Upper lobe of left lung (tissue), 6 donors: ENCODE results near the gene BNC1. TPM values are rescaled to one million over a fixed set of nuclear protein-coding genes. Genes with fewer than 3 reads are reported as not detected.

Source experiments
- ATAC-seq, 2 donors: fragments of 200-7000 bp; cut with Tn5 transposase; one replicate each; pipeline ENCODE4 v1.9.1; 2022; ENCODE audit warnings: mild to moderate bottlenecking in 2 of 2, moderate library complexity in 2 of 2; ENCODE audit not compliant: low FRiP score in 2 of 2
- DNase-seq, 2 donors: peaks; one replicate each; pipeline ENCODE4 v3.0.0-alpha.2; 2019 to 2020
- H3K27ac ChIP-seq, 4 donors: fragments of 200-600 bp; sonication (generic); one replicate each; pipeline ENCODE4 v1.5.1; 2016 to 2019
- H3K27me3 ChIP-seq, 4 donors: fragments of 200-600 bp; sonication (generic); one replicate each; pipeline ENCODE4 v1.5.1; 2017 to 2019
- H3K36me3 ChIP-seq, 4 donors: fragments of 200-600 bp; sonication (generic); one replicate each; pipeline ENCODE4 v1.5.1; 2016 to 2019
- H3K4me1 ChIP-seq, 4 donors: fragments of 200-600 bp; sonication (generic); one replicate each; pipeline ENCODE4 v1.5.1; 2018 to 2019
- H3K4me3 ChIP-seq, 4 donors: fragments of 200-600 bp; sonication (generic); one replicate each; pipeline ENCODE4 v1.5.1; 2017 to 2019; ENCODE audit warnings: mild to moderate bottlenecking in 2 of 4, moderate library complexity in 1 of 4
- H3K9me3 ChIP-seq, 4 donors: fragments of 200-600 bp; sonication (generic); one replicate each; pipeline ENCODE4 v1.5.1; 2018 to 2019
- CTCF ChIP-seq, 6 experiments: fragments of 450-650 bp in 4 of 6; fragments of 200-600 bp in 2 of 6; sonication (generic) in 2 of 6; IDR thresholded peaks; one replicate each; pipeline ENCODE4 v1.5.1; 2016 to 2019; ENCODE audit warnings: antibody characterized with exemption in 6 of 6
- EP300 ChIP-seq, 4 donors: sonication (generic); formaldehyde crosslinking; IDR thresholded peaks; one replicate each; pipeline ENCODE4 v1.5.1; 2017; ENCODE audit warnings: antibody characterized with exemption in 4 of 4, control low read depth in 2 of 4
- POLR2A ChIP-seq, 4 donors: fragments of 450-650 bp; IDR thresholded peaks; one replicate each; pipeline ENCODE4 v1.5.1; 2016 to 2017; ENCODE audit warnings: antibody characterized with exemption in 4 of 4, mild to moderate bottlenecking in 2 of 4
- POLR2AphosphoS5 ChIP-seq, 2 donors: sonication (generic); formaldehyde crosslinking; IDR thresholded peaks; one replicate each; pipeline ENCODE4 v1.5.1; 2017; ENCODE audit warnings: antibody characterized with exemption in 2 of 2
- WGBS, 2 donors: methylation state at CpG; one replicate each; pipeline ENCODE4 v1.1.5; 2017 to 2018; 5-methylcytosine and 5-hydroxymethylcytosine counted together
- total RNA-seq, 6 donors: library from RNA; depleted of rRNA in 4 of 6; stranded (reverse); fragments of >200 nt in 4 of 6; gene quantifications; one replicate each; pipeline versions ENCODE4 v1.1.0 to v1.2.1, GENCODE V29; 2016 to 2021
- donor health status: DM: no; HTN: no; CAD: no; lungs with moderate emphysema.
- donor health status: DM: no; HTN: yes; CAD: no; lungs with severe emphysema.

BNC1 gene
- total RNA-seq, 6 donors from 2014 or later: 0.07 to 0.31 (median 0.15) TPM; not detected in 3

- TF ChIP-seq POLR2A (IDR thresholded peaks at IDR 0.05) (no peak), POLR2AphosphoS5 (IDR thresholded peaks at IDR 0.05) (peak in 1 of 2 donors; percentile 6)
- H3K9me3 ChIP-seq: no peaks in the 10 kb centered on the region
- ATAC-seq: peak in 1 of 2 donors; percentile 67
- no peaks in the 10 kb centered on the region for H3K36me3 ChIP-seq
- H3K4me1 ChIP-seq: peaks cover 8 to 19% (median 12%) of the 10 kb centered on the region in 4 donors
- peak within 1 kb of the TSS; percentile 84 to 95 (median 90) for H3K27ac ChIP-seq
- H3K4me3 ChIP-seq: peak within 1 kb of the TSS; percentile 62 to 94 (median 76)
- no peaks in the 10 kb centered on the region for H3K27me3 ChIP-seq
- DNase-seq: peak; percentile 32 to 91
- 1% methylated on average over 52 to 63 of the region's 94 CpGs for WGBS, 2 donors
These were observed 76.7 kb downstream of the BNC1 start, which contains the start of gene HDGFL3 for GRCh38 chr15:83207660-83208366. HDGFL3 (minus strand) TSS chr15:83207823; CDS start chr15:83207414, 409 bp downstream.

GRCh38 chr15:83207009-83207659 lies 77.3 kb downstream of the BNC1 start:
- H3K9me3 ChIP-seq: no peaks in the 10 kb centered on the region
- TF ChIP-seq POLR2AphosphoS5 (IDR thresholded peaks at IDR 0.05) (no peak), EP300 (IDR thresholded peaks at IDR 0.05) (no peak), CTCF (IDR thresholded peaks at IDR 0.05) (no peak), POLR2A (IDR thresholded peaks at IDR 0.05) (peak in 2 of 4 donors; percentile 14 to 23)
- peak overlapping the region; percentile 84 to 95 (median 90) for H3K27ac ChIP-seq
- H3K4me3 ChIP-seq: peak overlapping the region; percentile 62 to 94 (median 76)
- peaks cover 8 to 19% (median 13%) of the 10 kb centered on the region in 4 donors for H3K4me1 ChIP-seq
- H3K27me3 ChIP-seq: no peaks in the 10 kb centered on the region
- WGBS, 2 donors: 0 to 12% methylated on average over 8 to 23 of the region's 93 CpGs
- ATAC-seq (peak in 1 of 2 donors; percentile 83), DNase-seq (peak; percentile 28 to 92)
- no peaks in the 10 kb centered on the region for H3K36me3 ChIP-seq

GRCh38 chr15:83206526-83207008 lies 77.9 kb downstream of the BNC1 start:
- no peak for ATAC-seq
- DNase-seq: no peak
- no peak for TF ChIP-seq CTCF (IDR thresholded peaks at IDR 0.05)
- no peak for TF ChIP-seq POLR2A (IDR thresholded peaks at IDR 0.05)
- TF ChIP-seq EP300 (IDR thresholded peaks at IDR 0.05): no peak
- no peak for TF ChIP-seq POLR2AphosphoS5 (IDR thresholded peaks at IDR 0.05)
- Histone ChIP-seq H3K27me3 (no peaks in the 10 kb centered on the region), H3K4me1 (peaks cover 8 to 21% (median 15%) of the 10 kb centered on the region in 4 donors), H3K4me3 (peak overlapping the region; percentile 62 to 94 (median 76)), H3K9me3 (no peaks in the 10 kb centered on the region), H3K36me3 (no peaks in the 10 kb centered on the region), H3K27ac (peak overlapping the region; percentile 84 to 95 (median 90))
- 2 to 5% methylated on average over 25 of the region's 25 CpGs for WGBS, 2 donors

Other genes with a start within 250 kb of the BNC1 start
- 10 to 100 TPM; 39.4 to 84.2 (median 57.4) TPM for gene BTBD1, start 217.4 kb downstream of the BNC1 start, total RNA-seq
- gene TM6SF1, start 177.0 kb downstream of the BNC1 start, total RNA-seq: 10 to 100 TPM in 5 of 6 donors, 1 to 10 TPM in 1; 7.5 to 27.1 (median 21.4) TPM
- 10 to 100 TPM; 16.8 to 36.8 (median 22.8) TPM for gene HDGFL3, start 76.8 kb downstream of the BNC1 start, total RNA-seq
- gene SH3GL3, start 162.7 kb upstream of the BNC1 start, total RNA-seq: 1 to 10 TPM in 5 of 6 donors, not detected in 1; 1.8 to 5.5 (median 2.2) TPM